CD4-positive, alpha-beta T cell treated with Interleukin-12 subunit alpha and Interleukin-12 subunit beta, for 1 hour (primary cell): ENCODE data around the gene TRAF3IP1.
"Not testable (repeated sequence)": the region's sequence is repeated elsewhere in the genome, so short reads cannot be mapped to it uniquely, and the experiment has no call there.

Experiments used
- DNase-seq: peaks from one replicate; pipeline ENCODE4 v3.0.0-alpha.2; 2020

Gene TRAF3IP1

GRCh38 chr2:238310721-238311120 lies 9.6 kb upstream of the TRAF3IP1 start:
- not testable (repeated sequence) for DNase-seq

DNA sequence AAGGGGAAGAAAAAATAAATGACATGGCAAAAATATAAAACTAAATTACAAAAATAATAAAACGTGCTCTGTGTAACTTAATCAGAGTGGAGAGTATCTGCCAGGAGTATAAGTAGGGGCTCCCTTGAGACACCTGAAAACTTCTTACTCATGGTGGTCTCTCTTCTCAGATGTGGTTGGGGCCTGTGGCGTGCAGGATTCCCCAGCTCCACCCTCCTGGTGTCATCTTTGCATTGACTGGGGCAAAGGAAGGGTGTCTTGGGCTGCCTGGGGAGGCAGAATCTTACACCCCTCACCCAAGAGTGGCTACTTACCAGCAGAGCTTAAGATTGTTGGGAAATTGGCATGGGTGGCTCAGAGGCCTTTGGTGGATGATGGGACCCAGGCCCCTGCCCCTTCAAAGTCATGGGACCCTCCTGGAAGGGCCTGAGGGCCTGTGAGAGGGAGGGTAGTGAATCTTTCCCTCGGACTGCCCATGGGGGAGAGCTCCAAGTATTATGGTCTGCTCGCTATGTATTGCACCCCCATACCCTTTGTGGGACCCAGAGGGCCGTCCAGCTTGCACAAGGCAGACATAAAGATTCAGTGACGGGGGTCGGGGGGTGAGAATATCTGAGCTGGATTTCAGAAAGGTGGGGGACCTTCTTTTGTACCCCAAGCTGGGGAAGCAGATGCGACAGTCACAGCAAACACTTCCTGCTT lies 6.9 kb upstream of the TRAF3IP1 start:
- no peak for DNase-seq

- no peak for DNase-seq
These were observed 6.3 kb upstream of the TRAF3IP1 start for GRCh38 chr2:238313991-238314350.

- DNase-seq: no peak
These were observed 5.7 kb upstream of the TRAF3IP1 start for GRCh38 chr2:238314576-238314975.

- DNase-seq: no peak
These were observed 5.2 kb upstream of the TRAF3IP1 start for GRCh38 chr2:238315031-238315595.

GRCh38 chr2:238320648-238321281 lies 447 bp downstream of the TRAF3IP1 start:
- DNase-seq: no peak

DNA sequence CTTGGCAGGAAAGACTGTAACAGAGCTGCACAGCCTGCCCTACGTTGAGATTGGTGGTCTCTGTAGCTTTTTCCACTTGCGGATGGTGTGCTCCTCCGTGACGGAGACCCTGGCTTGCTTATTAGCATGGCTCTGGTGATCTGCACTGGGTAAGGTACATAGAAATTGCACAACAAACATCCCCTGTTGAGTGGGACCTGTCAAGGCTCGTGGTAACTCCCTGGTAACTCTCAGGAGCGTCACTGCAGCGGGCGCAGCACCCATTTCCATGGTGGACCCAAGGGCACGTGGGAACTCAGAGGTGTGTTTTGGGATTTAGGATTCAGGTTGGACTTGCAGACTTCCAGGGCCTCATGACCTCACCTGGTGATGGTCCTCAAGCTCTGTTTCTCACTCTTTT lies 1.1 kb downstream of the TRAF3IP1 start:
- no peak for DNase-seq

DNA sequence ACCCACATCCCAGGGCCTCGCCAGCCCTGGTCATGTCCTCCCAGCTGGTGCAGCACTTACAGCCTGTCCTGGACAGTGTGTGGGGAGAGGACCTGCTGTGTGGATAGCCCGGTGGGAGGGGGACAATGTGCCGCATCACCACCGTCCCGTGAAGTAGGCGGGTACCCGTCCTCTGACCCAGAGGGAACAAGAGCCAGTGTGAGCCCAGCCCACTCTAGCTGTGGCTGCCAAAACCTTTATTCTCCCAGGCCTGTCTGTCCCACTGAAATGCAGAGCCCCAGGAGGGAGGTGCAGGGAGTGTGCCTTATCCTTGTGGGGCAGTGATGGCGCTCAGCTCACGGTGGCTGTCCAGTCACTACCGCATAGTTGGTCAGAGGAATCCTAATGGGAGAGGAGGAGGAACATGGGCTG lies 1.7 kb downstream of the TRAF3IP1 start:
- no peak for DNase-seq

- DNase-seq: not testable (repeated sequence)
These were observed 3.9 kb downstream of the TRAF3IP1 start for GRCh38 chr2:238324248-238324647.

DNA sequence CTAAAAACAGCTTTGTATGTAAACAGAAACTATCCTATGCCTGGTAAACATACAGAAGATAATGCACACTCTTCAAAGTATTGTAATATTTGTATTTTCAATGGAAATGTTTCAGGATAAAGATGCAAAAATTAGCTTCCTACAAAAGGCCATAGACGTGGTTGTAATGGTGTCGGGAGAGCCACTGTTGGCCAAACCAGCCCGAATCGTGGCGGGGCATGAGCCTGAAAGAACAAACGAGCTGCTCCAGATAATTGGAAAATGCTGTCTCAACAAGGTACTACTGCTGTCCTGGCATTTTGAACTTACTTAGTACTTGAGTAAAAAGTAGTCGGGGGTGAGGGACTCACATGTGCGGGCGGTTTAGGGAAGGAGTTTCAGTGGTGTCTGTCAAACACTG lies 5.4 kb downstream of the TRAF3IP1 start:
- no peak for DNase-seq

GRCh38 chr2:238326801-238327365 lies 6.6 kb downstream of the TRAF3IP1 start:
- no peak for DNase-seq

- DNase-seq: no peak
These were observed 7.4 kb downstream of the TRAF3IP1 start for GRCh38 chr2:238327751-238328150.

GRCh38 chr2:238330391-238330790 lies 10.1 kb downstream of the TRAF3IP1 start:
- no peak for DNase-seq

GRCh38 chr2:238331916-238332315 lies 11.6 kb downstream of the TRAF3IP1 start:
- DNase-seq: no peak

DNA sequence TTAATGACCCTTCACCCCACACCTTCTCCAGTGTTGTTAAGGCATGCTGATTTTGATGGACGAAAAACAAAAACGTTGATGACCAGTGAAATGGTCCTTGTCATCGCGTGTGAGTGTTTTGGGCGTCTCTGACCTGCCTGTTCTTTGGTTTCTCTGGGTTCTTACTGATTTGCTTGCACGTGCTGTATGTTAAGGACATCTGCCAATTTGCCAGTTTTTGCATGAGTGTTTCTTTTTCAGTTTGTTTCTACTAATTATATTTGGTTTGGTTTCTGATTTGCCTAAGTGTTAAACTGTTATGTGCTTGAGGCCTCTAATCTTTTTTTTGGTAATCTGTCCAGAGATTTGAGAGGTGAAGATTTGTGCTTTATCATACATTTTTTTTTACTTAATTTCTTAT lies 14.6 kb downstream of the TRAF3IP1 start:
- DNase-seq: no peak

GRCh38 chr2:238335591-238335990 lies 15.3 kb downstream of the TRAF3IP1 start:
- DNase-seq: not testable (repeated sequence)

GRCh38 chr2:238336151-238336550 lies 15.8 kb downstream of the TRAF3IP1 start:
- DNase-seq: no peak

GRCh38 chr2:238336793-238337444 lies 16.6 kb downstream of the TRAF3IP1 start:
- no peak for DNase-seq

DNA sequence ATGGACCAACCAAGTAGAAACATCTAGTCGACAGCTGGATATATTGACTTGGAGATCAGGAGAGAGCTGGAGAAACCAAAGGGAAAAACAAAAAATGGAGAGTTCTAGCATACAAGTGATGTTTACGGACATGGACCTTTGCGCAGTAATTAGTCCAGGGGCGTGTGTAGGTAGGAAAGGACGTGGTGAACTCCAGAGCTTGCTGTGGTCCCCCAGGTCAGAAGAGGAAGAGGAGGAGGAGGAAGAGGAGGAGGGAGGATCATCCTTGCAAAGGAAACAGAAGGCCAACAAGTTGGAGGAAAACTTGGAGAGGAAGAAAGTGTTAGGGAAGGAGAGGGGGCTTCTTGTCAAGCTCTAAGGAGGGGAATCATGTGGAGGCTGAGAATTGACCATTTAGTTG lies 17.5 kb downstream of the TRAF3IP1 start:
- DNase-seq: no peak

- DNase-seq: no peak
These were observed 18.5 kb downstream of the TRAF3IP1 start for GRCh38 chr2:238338710-238339394.

GRCh38 chr2:238339395-238339780 lies 19.1 kb downstream of the TRAF3IP1 start:
- no peak for DNase-seq

- no peak for DNase-seq
These were observed 19.5 kb downstream of the TRAF3IP1 start for GRCh38 chr2:238339814-238340213.

DNA sequence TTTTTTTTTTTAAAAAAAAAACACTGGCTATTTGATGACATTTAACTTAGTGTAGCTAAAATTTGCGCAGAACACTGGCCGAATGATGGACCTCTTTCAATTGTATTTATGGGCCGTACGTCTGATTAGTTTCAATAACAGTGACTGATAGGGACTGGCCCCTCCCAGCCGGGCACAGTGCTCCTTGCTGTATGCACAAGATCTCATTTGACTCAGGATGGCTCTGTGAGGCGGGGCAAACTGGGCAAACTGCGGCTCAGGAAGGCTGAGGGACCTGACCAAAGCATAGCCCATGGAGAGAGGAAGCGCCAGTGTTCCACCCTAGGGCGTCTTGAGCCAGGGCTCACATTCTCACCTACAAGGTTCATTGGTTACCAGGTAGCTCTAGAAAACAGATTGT lies 21.2 kb downstream of the TRAF3IP1 start:
- no peak for DNase-seq
